HG03432 (cell line): ENCODE data around the gene SEMA6D.

Experiments used
- ATAC-seq: cut with Tn5 transposase; IDR thresholded peaks from one replicate; pipeline ENCODE4 v1.9.1; 2021; ENCODE audit warnings: mild to moderate bottlenecking, moderate library complexity; ENCODE audit not compliant: unreplicated experiment

Gene SEMA6D

GRCh38 chr15:47743385-47743784 lies 26.1 kb downstream of the SEMA6D start:
- ATAC-seq = no peak

DNA sequence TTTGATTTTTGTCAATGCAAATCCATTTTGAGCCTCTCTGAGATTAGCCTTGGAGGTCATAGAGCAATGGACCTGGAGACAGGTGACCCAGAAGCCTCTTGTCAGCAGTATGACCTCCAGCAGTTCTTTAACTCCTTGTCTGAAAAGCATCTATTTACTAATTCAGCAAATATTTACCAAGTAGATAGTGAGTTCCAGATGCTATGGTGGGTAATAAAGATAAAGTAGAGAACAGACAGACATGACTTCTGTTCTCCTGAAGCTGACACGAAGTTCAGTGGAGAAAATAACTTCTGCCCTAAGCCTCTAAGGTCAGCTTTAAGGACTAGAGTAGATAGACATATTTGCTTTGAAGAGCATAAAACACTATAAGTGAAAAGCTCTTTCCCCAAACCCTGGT lies 26.6 kb downstream of the SEMA6D start:
- ATAC-seq = no peak

DNA sequence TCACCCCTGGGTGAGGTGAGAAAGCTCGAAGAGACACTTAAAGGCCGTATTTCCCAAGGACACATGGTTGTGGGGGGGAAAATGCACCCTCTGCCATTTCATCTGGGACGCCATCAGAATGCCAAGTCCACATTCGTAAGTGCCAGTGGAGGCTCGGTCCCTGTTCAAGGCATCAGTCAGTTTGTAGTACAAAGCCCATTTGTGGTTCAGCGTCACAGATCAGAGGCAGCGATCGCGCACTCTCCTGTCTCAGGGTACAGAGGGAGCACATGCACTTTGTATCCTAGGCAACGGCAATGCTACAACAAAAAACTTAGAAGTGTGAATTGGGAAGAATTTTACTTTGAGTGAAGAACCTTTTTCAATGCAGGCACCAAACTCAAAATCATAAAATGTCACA lies 27.2 kb downstream of the SEMA6D start:
- no peak for ATAC-seq

DNA sequence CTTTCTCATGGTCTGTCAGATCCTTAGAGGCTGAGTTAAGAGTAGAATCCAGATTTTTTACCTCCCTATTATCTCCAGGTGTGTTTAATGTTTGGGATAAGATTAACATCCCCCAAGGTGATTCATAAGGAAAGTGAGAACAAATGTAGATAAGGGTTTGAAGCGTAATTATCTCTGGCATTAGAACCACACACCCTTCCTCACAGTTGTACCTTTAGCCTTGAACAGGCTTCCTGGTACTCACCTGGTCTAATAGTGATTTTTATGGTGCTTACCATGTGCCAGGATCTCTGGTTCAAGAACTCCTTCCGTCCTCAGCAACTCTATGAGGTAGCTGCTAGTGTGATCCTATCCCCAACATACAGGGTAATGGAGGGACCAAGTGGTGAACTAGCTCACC lies 27.7 kb downstream of the SEMA6D start:
- no peak for ATAC-seq

GRCh38 chr15:47746516-47746915 lies 29.2 kb downstream of the SEMA6D start:
- no peak for ATAC-seq

- ATAC-seq = no peak
Observed at GRCh38 chr15:47750030-47750739, 32.9 kb downstream of the SEMA6D start.

DNA sequence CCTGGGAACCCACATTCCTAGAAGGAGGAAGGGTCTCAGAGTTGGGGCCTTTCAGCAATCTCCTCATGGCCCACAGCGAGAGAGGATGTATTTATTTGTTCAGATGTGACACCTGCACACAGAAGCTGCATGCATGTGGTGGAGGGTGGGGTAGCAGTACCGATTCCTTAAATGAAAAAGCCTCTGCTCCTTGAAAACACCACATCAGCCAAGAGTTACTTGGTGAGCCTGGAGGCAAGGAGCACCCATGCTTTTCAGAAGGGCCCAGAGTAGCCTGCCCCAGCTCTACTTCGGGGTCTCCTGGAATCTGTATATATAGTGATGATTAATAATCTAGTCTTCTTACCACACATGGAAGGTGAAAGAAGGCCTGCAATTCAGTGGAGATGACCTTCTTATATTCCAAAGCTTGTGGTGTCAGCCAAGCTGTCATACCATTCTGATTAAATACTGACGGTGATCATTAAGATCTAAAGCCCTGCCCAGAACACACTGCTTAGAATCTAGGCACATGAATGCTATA lies 33.5 kb downstream of the SEMA6D start:
- ATAC-seq = no peak

- ATAC-seq = no peak
Observed at GRCh38 chr15:47753591-47753990, 36.3 kb downstream of the SEMA6D start.

- no peak for ATAC-seq
Observed at GRCh38 chr15:47754312-47754711, 37.0 kb downstream of the SEMA6D start.

GRCh38 chr15:47755941-47756340 lies 38.6 kb downstream of the SEMA6D start:
- no peak for ATAC-seq

GRCh38 chr15:47756872-47757271 lies 39.6 kb downstream of the SEMA6D start:
- ATAC-seq = no peak

- ATAC-seq = no peak
Observed at GRCh38 chr15:47757331-47757730, 40.0 kb downstream of the SEMA6D start.

DNA sequence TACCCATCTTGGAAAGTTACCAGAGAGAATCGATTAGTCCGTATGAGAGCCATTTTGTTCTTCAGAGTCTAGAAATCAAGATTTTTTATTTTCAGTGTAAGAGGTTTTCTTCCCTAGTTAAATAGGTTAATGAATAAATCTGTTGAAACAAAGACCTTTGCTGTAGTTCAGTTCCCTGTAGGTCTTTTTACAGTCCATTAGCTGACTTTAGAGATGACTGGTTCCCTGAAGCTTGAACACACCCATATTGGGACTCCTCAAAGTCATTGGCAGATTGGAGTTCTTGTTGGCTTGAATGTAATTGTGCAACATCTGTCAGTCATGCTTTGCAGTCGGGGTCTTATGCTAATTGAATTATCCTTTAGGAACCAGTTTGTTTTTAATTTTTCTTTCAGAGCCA lies 45.3 kb downstream of the SEMA6D start:
- ATAC-seq = no peak

DNA sequence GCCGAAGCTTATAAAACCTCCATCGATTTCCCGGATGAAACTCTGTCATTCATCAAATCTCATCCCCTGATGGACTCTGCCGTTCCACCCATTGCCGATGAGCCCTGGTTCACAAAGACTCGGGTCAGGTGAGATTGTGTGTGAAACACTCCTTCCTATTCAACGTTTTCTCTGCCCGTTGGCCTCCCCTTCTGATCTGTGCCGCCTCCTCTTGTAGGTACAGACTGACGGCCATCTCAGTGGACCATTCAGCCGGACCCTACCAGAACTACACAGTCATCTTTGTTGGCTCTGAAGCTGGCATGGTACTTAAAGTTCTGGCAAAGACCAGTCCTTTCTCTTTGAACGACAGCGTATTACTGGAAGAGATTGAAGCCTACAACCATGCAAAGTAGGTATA lies 47.4 kb downstream of the SEMA6D start:
- ATAC-seq = no peak

- no peak for ATAC-seq
Observed at GRCh38 chr15:47766406-47766805, 49.1 kb downstream of the SEMA6D start.

DNA sequence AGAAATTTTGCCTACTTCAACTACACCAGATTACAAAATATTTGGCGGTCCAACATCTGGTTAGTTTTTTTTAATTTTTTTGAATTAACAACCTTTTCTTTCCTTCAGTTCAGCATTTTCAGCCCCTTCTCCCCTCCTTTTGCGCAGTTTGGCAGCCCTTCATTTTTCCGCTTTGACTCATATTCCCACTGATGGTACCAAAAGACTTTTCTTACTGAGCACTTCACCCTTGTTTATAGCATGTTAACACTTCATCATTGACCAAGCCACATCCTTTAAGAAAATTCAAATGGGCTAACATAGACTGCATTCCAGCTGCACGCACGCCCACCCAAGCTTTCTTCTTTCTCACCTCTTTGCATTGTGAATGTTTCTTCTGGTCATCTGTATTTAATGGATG lies 49.7 kb downstream of the SEMA6D start:
- no peak for ATAC-seq

- ATAC-seq = no peak
Observed at GRCh38 chr15:47768735-47769134, 51.4 kb downstream of the SEMA6D start.

- ATAC-seq = no peak
Observed at GRCh38 chr15:47769166-47769565, 51.9 kb downstream of the SEMA6D start.

- no peak for ATAC-seq
Observed at GRCh38 chr15:47773143-47773542, 55.8 kb downstream of the SEMA6D start.

DNA sequence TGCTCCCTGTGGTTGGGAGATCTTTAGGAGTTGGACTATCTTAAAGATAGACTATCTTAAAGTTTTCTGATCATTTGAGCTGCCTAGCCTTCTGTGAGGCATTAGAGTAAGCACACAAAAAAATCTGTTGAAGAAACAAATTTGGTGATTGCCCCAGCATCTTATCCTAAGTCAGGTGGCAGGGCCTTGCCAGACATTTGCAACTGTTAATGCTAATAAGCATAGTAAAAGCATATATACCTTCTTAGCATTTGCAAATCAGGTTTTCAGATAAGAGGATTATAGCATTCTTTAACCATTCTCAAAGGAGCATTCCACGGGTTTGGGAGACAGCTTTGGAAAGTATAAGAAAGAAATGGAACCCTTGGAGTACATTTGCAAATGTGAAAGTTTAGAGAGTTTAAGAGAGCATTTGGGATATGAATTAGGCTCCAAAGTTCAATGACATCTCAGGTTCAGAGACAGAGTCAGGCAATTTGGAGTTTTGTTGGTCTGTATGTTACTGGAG lies 61.0 kb downstream of the SEMA6D start:
- no peak for ATAC-seq

DNA sequence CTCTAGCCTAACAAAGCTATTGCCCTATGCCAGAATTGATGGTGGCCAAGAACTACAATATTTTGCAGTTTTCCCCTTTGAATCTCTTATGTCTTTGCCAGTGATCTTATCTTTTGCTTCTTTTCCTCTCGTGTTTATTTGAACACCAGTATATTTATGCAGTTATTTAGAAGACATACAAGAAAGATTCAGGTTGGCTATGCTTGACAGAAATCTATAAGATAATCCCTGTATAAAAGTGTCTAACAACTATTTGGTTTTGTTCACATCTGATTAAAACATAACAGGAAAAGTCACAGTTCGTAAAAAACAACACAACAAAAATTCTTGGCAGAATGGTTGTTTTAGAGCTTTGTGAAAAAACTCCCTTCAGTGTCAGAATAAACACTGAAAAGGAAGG lies 63.7 kb downstream of the SEMA6D start:
- no peak for ATAC-seq

GRCh38 chr15:47781527-47781926 lies 64.2 kb downstream of the SEMA6D start:
- ATAC-seq = no peak

- ATAC-seq = no peak
Observed at GRCh38 chr15:47784820-47785219, 67.5 kb downstream of the SEMA6D start.
